H1 (cell line): Measurements from ENCODE around the gene CLIC3. TPM values are rescaled to one million over a fixed set of nuclear protein-coding genes. Genes with fewer than 3 reads are reported as not detected.

ENCODE experiments used
- ATF2 ChIP-seq: IDR thresholded peaks from 2 replicates; pipeline ENCODE4 v1.6.1; 2012; ENCODE audit warnings: low read length, inconsistent platforms
- CEBPB ChIP-seq: IDR thresholded peaks from 2 replicates; pipeline ENCODE4 v1.6.1; 2012; ENCODE audit warnings: low read depth, low read length
- CHD2 ChIP-seq: IDR thresholded peaks from 2 replicates; pipeline ENCODE4 v1.6.1; 2012; ENCODE audit warnings: low read length, improper control_type of control experiment
- CREB1 ChIP-seq: IDR thresholded peaks from 2 replicates; pipeline ENCODE4 v1.6.1; 2012; ENCODE audit warnings: inconsistent platforms
- EZH2 ChIP-seq: fragments of 200-600 bp; sonication (generic); IDR thresholded peaks from 2 replicates; pipeline ENCODE4 v1.7.1; 2012; ENCODE audit warnings: low read depth, mild to moderate bottlenecking, moderate library complexity, low read length, inconsistent platforms; ENCODE audit not compliant: severe bottlenecking
- FOSL1 ChIP-seq: IDR thresholded peaks from 2 replicates; pipeline ENCODE4 v1.6.1; 2011; ENCODE audit warnings: mild to moderate bottlenecking, low read depth, low read length, moderate library complexity; ENCODE audit not compliant: insufficient read depth
- HDAC2 ChIP-seq, 2 experiments: fragments of 300-600 bp in 1 of 2; sonication (generic) in 1 of 2; IDR thresholded peaks; 2 replicates each; pipeline ENCODE4 v1.6.1; 2011 to 2012; ENCODE audit warnings: low read depth in 2 of 2, low read length in 2 of 2, mild to moderate bottlenecking in 2 of 2, moderate library complexity in 2 of 2, borderline replicate concordance in 1 of 2, inconsistent platforms in 1 of 2
- KDM1A ChIP-seq: fragments of 200-600, 300-600 bp; sonication (generic); IDR thresholded peaks from 2 replicates; pipeline ENCODE4 v1.7.1; 2016; ENCODE audit warnings: mild to moderate bottlenecking, low read length, borderline replicate concordance
- MAX ChIP-seq: IDR thresholded peaks from 2 replicates; pipeline ENCODE4 v1.6.1; 2012; ENCODE audit warnings: inconsistent platforms
- NRF1 ChIP-seq: IDR thresholded peaks from 2 replicates; pipeline ENCODE4 v1.6.1; 2011; ENCODE audit warnings: mild to moderate bottlenecking, low read depth, low read length, improper control_type of control experiment
- POLR2A ChIP-seq, 2 experiments: IDR thresholded peaks; 1 replicate in 1 of 2; 2 replicates in 1 of 2; pipeline ENCODE4 v1.6.1; 2011; ENCODE audit warnings: low read depth in 2 of 2, low read length in 2 of 2, mild to moderate bottlenecking in 2 of 2; ENCODE audit errors: control extremely low read depth in 1 of 2
- POU5F1 ChIP-seq: IDR thresholded peaks from 2 replicates; pipeline ENCODE4 v1.6.1; 2011; ENCODE audit warnings: low read depth, mild to moderate bottlenecking, low read length, moderate library complexity
- RFX5 ChIP-seq: IDR thresholded peaks from 2 replicates; pipeline ENCODE4 v1.6.1; 2011; ENCODE audit warnings: low read depth, low read length, improper control_type of control experiment, borderline replicate concordance
- SAP30 ChIP-seq: fragments of 300-600 bp; sonication (generic); IDR thresholded peaks from 2 replicates; pipeline ENCODE4 v1.7.1; 2012; ENCODE audit warnings: low read length, moderate library complexity, mild to moderate bottlenecking, inconsistent platforms; ENCODE audit not compliant: insufficient read depth, insufficient replicate concordance
- SIN3A ChIP-seq, 2 experiments: IDR thresholded peaks in 1 of 2; conservative IDR thresholded peaks in 1 of 2; 2 replicates each; pipeline ENCODE4 v1.6.1; 2011 to 2012; ENCODE audit warnings: low read length in 2 of 2, improper control_type of control experiment in 1 of 2, low read depth in 1 of 2, mild to moderate bottlenecking in 1 of 2
- SIRT6 ChIP-seq: IDR thresholded peaks from one replicate; pipeline ENCODE4 v1.7.1; 2012; ENCODE audit warnings: low read length, inconsistent platforms
- SUZ12 ChIP-seq: fragments of 200-600 bp; sonication (generic); IDR thresholded peaks from 2 replicates; pipeline ENCODE4 v1.6.1; 2012; ENCODE audit warnings: mild to moderate bottlenecking, inconsistent platforms, low read length, moderate library complexity, mixed read lengths
- YY1 ChIP-seq: IDR thresholded peaks from 2 replicates; pipeline ENCODE4 v1.6.1; 2011; ENCODE audit warnings: low read depth, mild to moderate bottlenecking, low read length
- ZNF274 ChIP-seq: IDR thresholded peaks from 2 replicates; pipeline ENCODE4 v1.7.0; 2012; ENCODE audit warnings: low read length, borderline replicate concordance; ENCODE audit errors: extremely low read depth
- polyA plus RNA-seq, 7 experiments: library from polyadenylated mRNA; depleted of rRNA in 3 of 7; stranded (reverse) in 5 of 7; unstranded in 2 of 7; fragments of >200 nt in 5 of 7; fragments of 200-250 nt in 2 of 7; gene quantifications; 1 replicate in 5 of 7; 2 replicates in 1 of 7; 4 replicates in 1 of 7; pipeline versions ENCODE4 v1.2.1 to v1.2.3, GENCODE V29; 2011 to 2013; ENCODE audit warnings: missing spikeins in 2 of 7, mixed read lengths in 2 of 7
- total RNA-seq: library from RNA; stranded (reverse); fragmentation: NEBNext Ultra II Directional; extraction: Animal tissue kit (Norgen Biotek cat#: 25700); gene quantifications from 2 replicates; pipeline ENCODE4 v1.2.1, GENCODE V29; 2021

The CLIC3 gene
- total and polyA plus RNA-seq, 2 of the 8 experiments (the other 6 are each of a cell fraction or from before 2014, with no cell fraction given), result 0.12 TPM; not detected in 1

DNA sequence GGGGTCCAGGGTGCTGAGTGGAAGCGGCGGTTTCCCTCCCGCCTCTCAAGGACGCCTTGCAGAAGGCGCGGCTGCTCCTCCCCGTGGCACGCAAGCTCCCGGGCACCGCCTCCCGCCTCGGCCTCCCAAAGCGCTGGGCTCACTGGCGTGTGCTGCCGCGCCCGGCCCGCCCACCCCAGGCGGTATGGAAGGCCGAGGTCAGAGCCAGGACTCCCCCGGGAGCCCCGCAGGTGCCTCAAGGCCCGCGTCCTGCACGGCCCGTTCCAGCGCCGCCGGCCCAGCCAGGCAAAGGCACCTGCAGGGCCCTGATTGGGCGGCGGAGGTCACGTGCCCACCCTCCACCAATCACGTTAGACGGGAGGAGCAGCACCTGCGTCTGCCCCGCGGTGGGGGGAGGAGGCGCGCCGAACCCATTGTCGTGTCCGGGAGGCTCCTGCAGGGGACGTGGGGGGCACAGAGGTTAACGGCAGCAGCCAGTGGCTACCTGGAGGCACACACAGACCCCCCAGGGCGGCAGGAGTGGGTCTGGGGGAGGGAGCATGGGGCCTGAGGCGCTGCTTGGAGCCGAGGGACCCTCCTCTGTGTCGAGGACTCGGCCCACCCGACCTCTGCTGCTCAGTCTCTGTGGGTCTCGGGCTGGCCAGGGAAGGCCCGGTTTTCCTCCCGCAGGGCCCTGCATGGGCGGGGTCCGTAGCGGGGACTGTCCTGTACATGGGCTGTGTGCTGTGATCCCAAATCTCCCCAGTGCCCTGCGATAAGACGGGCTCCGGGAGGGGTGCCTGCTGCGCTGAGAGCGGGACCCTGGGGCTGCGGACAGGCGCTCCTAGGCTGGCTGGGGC, 46.3 kb downstream of the CLIC3 start (continued):
- peak; percentile 76 for TF ChIP-seq MAX
- no peak for TF ChIP-seq HDAC2 (IDR thresholded peaks at IDR 0.05; ENCODE audit: borderline replicate concordance in 1 of 2, low read depth in 2 of 2, low read length in 2 of 2)
- TF ChIP-seq SUZ12, result no peak
- no peak for TF ChIP-seq FOSL1
- no peak for TF ChIP-seq ATF2
- TF ChIP-seq SAP30, result no peak
- no peak; the same call in 1 of the 2 replicates for TF ChIP-seq CREB1
- no peak for TF ChIP-seq ZNF274
- no peak for TF ChIP-seq CEBPB
- TF ChIP-seq NRF1, result 0 out of 2 replicates have a peak, but pooled peaks have one; percentile 1
- peak in 1 of 2 experiments; percentile 39; a peak in 2 of 4 replicates for TF ChIP-seq SIN3A (conservative IDR thresholded peaks at IDR 0.05 in 1 of 2, IDR thresholded peaks at IDR 0.05 in 1 of 2; ENCODE audit: low read depth in 1 of 2, low read length in 2 of 2)
- no peak for TF ChIP-seq SIRT6
- TF ChIP-seq CHD2, result peak; percentile 84
- peak in 1 of 2 experiments; percentile 29; a peak in 1 of 3 replicates for TF ChIP-seq POLR2A (IDR thresholded peaks at IDR 0.05; ENCODE audit: control extremely low read depth in 1 of 2, low read depth in 2 of 2, low read length in 2 of 2)
- no peak for TF ChIP-seq POU5F1
- TF ChIP-seq EZH2, result no peak
- no peak for TF ChIP-seq RFX5
- no peak for TF ChIP-seq KDM1A
- no peak for TF ChIP-seq YY1
